Osteoblast (primary cell): ENCODE results near the gene C6. TPM values are rescaled to one million over a fixed set of nuclear protein-coding genes. Genes with fewer than 3 reads are reported as not detected.

Experiments used
- DNase-seq: peaks from one replicate; pipeline ENCODE4 v3.0.0; 2011; ENCODE audit warnings: low spot score, mixed read lengths; ENCODE audit not compliant: insufficient read length; ENCODE audit errors: missing footprints
- H2AFZ ChIP-seq: 2 replicates; pipeline ENCODE4 v1.6.0; 2011; ENCODE audit warnings: mild to moderate bottlenecking, low read length
- H3K27ac ChIP-seq: 2 replicates; pipeline ENCODE4 v1.5.1; 2011; ENCODE audit warnings: mild to moderate bottlenecking, low read depth, low read length, moderate library complexity
- H3K27me3 ChIP-seq: 2 replicates; pipeline ENCODE4 v1.6.0; 2012; ENCODE audit warnings: mild to moderate bottlenecking, control low read depth, inconsistent platforms, low read length, moderate library complexity; ENCODE audit not compliant: insufficient read depth
- H3K36me3 ChIP-seq: 2 replicates; pipeline ENCODE4 v1.5.1; 2011; ENCODE audit warnings: mild to moderate bottlenecking, low read length, control low read depth, moderate library complexity; ENCODE audit not compliant: insufficient read depth
- H3K4me1 ChIP-seq: 2 replicates; pipeline ENCODE4 v1.5.1; 2011; ENCODE audit warnings: mild to moderate bottlenecking, low read length, control low read depth, moderate library complexity; ENCODE audit not compliant: insufficient read depth
- H3K4me2 ChIP-seq: 2 replicates; pipeline ENCODE4 v1.6.0; 2011; ENCODE audit warnings: mild to moderate bottlenecking, low read length; ENCODE audit not compliant: insufficient read depth
- H3K4me3 ChIP-seq: fragments of 200-600 bp; sonication (generic); 3 replicates; pipeline ENCODE4 v1.5.1; 2012; ENCODE audit warnings: mild to moderate bottlenecking, low read length, inconsistent platforms; ENCODE audit not compliant: insufficient read depth
- H3K79me2 ChIP-seq: 2 replicates; pipeline ENCODE4 v1.6.0; 2012; ENCODE audit warnings: mild to moderate bottlenecking, low read length, control low read depth, inconsistent platforms; ENCODE audit not compliant: insufficient read depth
- H3K9me3 ChIP-seq: 2 replicates; pipeline ENCODE4 v1.5.1; 2011; ENCODE audit warnings: low read depth, low read length, control low read depth
- H4K20me1 ChIP-seq: 2 replicates; pipeline ENCODE4 v1.6.0; 2012; ENCODE audit warnings: mild to moderate bottlenecking, low read length, control low read depth; ENCODE audit not compliant: insufficient read depth
- CTCF ChIP-seq: IDR thresholded peaks from 2 replicates; pipeline ENCODE4 v1.5.1; 2011; ENCODE audit warnings: mild to moderate bottlenecking, low read depth, low read length, moderate library complexity; ENCODE audit errors: extremely low read depth
- total RNA-seq: library from RNA; depleted of rRNA; stranded (reverse); fragments of >200 nt; gene quantifications from 2 replicates; pipeline ENCODE4 v1.2.3, GENCODE V29; 2012

Gene C6
- total RNA-seq, 1 donor, result under 0.01 TPM

- Histone ChIP-seq H3K4me3 (no peak overlapping the region), H3K27ac (no peak overlapping the region), H3K36me3 (no peaks in the 10 kb centered on the region), H3K4me2 (no peak overlapping the region), H3K4me1 (no peaks in the 10 kb centered on the region), H3K27me3 (no peaks in the 10 kb centered on the region), H3K9me3 (no peaks in the 10 kb centered on the region), H3K79me2 (no peaks in the 10 kb centered on the region), H4K20me1 (no peaks in the 10 kb centered on the region), H2AFZ (no peak overlapping the region)
- no peak for TF ChIP-seq CTCF
- DNase-seq, result no peak
Observed at GRCh38 chr5:41223962-41224361, 10.6 kb upstream of the C6 start.

GRCh38 chr5:41219658-41220269 lies 6.4 kb upstream of the C6 start:
- Histone ChIP-seq H4K20me1 (no peaks in the 10 kb centered on the region), H3K4me1 (no peaks in the 10 kb centered on the region), H3K9me3 (no peaks in the 10 kb centered on the region), H3K4me2 (no peak overlapping the region), H3K27ac (no peak overlapping the region), H2AFZ (no peak overlapping the region), H3K36me3 (no peaks in the 10 kb centered on the region), H3K4me3 (no peak overlapping the region), H3K79me2 (no peaks in the 10 kb centered on the region), H3K27me3 (no peaks in the 10 kb centered on the region)
- no peak for TF ChIP-seq CTCF
- no peak for DNase-seq

- no peaks in the 10 kb centered on the region for H3K36me3 ChIP-seq
- no peak overlapping the region for H3K4me3 ChIP-seq
- no peak for TF ChIP-seq CTCF
- no peaks in the 10 kb centered on the region for H3K27me3 ChIP-seq
- no peaks in the 10 kb centered on the region for H3K9me3 ChIP-seq
- no peaks in the 10 kb centered on the region for H3K79me2 ChIP-seq
- H3K4me2 ChIP-seq, result no peak overlapping the region
- H3K4me1 ChIP-seq, result no peaks in the 10 kb centered on the region
- no peak for DNase-seq
- H3K27ac ChIP-seq, result no peak overlapping the region
- H4K20me1 ChIP-seq, result no peaks in the 10 kb centered on the region
- no peak overlapping the region for H2AFZ ChIP-seq
Observed at GRCh38 chr5:41218929-41219657, 5.8 kb upstream of the C6 start.

- Histone ChIP-seq H3K79me2 (no peaks in the 10 kb centered on the region), H4K20me1 (no peaks in the 10 kb centered on the region), H3K4me2 (no peak overlapping the region), H3K4me3 (no peak overlapping the region), H3K4me1 (no peaks in the 10 kb centered on the region), H3K27ac (no peak overlapping the region), H3K36me3 (no peaks in the 10 kb centered on the region), H2AFZ (no peak overlapping the region), H3K9me3 (no peaks in the 10 kb centered on the region), H3K27me3 (no peaks in the 10 kb centered on the region)
- no peak for DNase-seq
- TF ChIP-seq CTCF, result no peak
Observed at GRCh38 chr5:41214182-41214581, 850 bp upstream of the C6 start.
